Choroid plexus epithelial cell (primary cell): ENCODE results near the gene OVCH2.

ENCODE experiments used
- DNase-seq: peaks from one replicate; pipeline ENCODE4 v3.0.0-alpha.2; 2010; ENCODE audit warnings: low read depth
- H3K4me3 ChIP-seq: 2 replicates; pipeline ENCODE4 v1.5.1; 2011; ENCODE audit warnings: low read depth, mild to moderate bottlenecking, control low read depth, low read length, moderate library complexity
- CTCF ChIP-seq: conservative IDR thresholded peaks from 2 replicates; pipeline ENCODE4 v1.5.1; 2011; ENCODE audit warnings: low read depth, mild to moderate bottlenecking, control low read depth, inconsistent platforms, low read length, moderate library complexity

Gene OVCH2

GRCh38 chr11:7642747-7643146, 63.5 kb downstream of the OVCH2 start:
- no peak overlapping the region for H3K4me3 ChIP-seq
- DNase-seq, result no peak
- TF ChIP-seq CTCF, result no peak

GRCh38 chr11:7640816-7641215, 65.5 kb downstream of the OVCH2 start:
- no peak for TF ChIP-seq CTCF
- H3K4me3 ChIP-seq, result no peak overlapping the region
- no peak for DNase-seq

- no peak for DNase-seq
- TF ChIP-seq CTCF, result no peak
- H3K4me3 ChIP-seq, result no peak overlapping the region
Observed at GRCh38 chr11:7639643-7640025, 66.6 kb downstream of the OVCH2 start.
